GM12892 (cell line): ENCODE measurements around the gene GHR.
"Not testable (repeated sequence)": the region's sequence is repeated elsewhere in the genome, so short reads cannot be mapped to it uniquely, and the experiment has no call there.

Source experiments
- DNase-seq: peaks from one replicate; pipeline ENCODE4 v3.0.0; 2011; ENCODE audit not compliant: insufficient read length
- FAIRE-seq: peaks from 2 replicates; lab custom pipeline; 2011; peaks lifted over from hg19 to GRCh38; lab: Jason Lieb, UNC
- POLR2A ChIP-seq: IDR thresholded peaks from 2 replicates; pipeline ENCODE4 v1.6.1; 2011; ENCODE audit warnings: low read depth, low read length, control low read depth
- POLR2AphosphoS5 ChIP-seq: IDR thresholded peaks from 2 replicates; pipeline ENCODE4 v1.6.1; 2011; ENCODE audit warnings: low read depth, low read length, control low read depth
- TAF1 ChIP-seq: IDR thresholded peaks from 2 replicates; pipeline ENCODE4 v1.6.1; 2011; ENCODE audit warnings: low read depth, mild to moderate bottlenecking, control low read depth, low read length, borderline replicate concordance

Gene GHR

GRCh38 chr5:42557689-42558088 is 134.4 kb downstream of the GHR start:
- TF ChIP-seq POLR2AphosphoS5 = no peak
- no peak for TF ChIP-seq POLR2A
- DNase-seq (no peak), FAIRE-seq (no peak)

GRCh38 chr5:42561656-42562055 is 138.4 kb downstream of the GHR start:
- FAIRE-seq = no peak
- DNase-seq = no peak
- TF ChIP-seq TAF1 = no peak
- TF ChIP-seq POLR2AphosphoS5 = no peak
- no peak for TF ChIP-seq POLR2A

GRCh38 chr5:42564689-42565356 is 141.6 kb downstream of the GHR start:
- no peak for TF ChIP-seq TAF1
- no peak for TF ChIP-seq POLR2A
- no peak for TF ChIP-seq POLR2AphosphoS5
- FAIRE-seq (no peak), DNase-seq (no peak)

GRCh38 chr5:42566652-42567295 is 143.5 kb downstream of the GHR start:
- no peak for FAIRE-seq
- TF ChIP-seq POLR2A (no peak), TAF1 (no peak), POLR2AphosphoS5 (no peak)
- no peak for DNase-seq

- FAIRE-seq = no peak
- no peak for TF ChIP-seq POLR2A
- no peak for DNase-seq
These were observed 146.1 kb downstream of the GHR start for GRCh38 chr5:42569325-42569724.

GRCh38 chr5:42569953-42570548 is 146.8 kb downstream of the GHR start:
- TF ChIP-seq POLR2AphosphoS5 = no peak
- TF ChIP-seq POLR2A = no peak
- TF ChIP-seq TAF1 = no peak
- no peak for FAIRE-seq
- no peak for DNase-seq

- no peak for FAIRE-seq
- DNase-seq = no peak
- TF ChIP-seq POLR2A = no peak
- no peak for TF ChIP-seq POLR2AphosphoS5
- no peak for TF ChIP-seq TAF1
These were observed 148.0 kb downstream of the GHR start for GRCh38 chr5:42570966-42571960.

GRCh38 chr5:42572313-42572712 is 149.1 kb downstream of the GHR start:
- no peak for DNase-seq
- TF ChIP-seq POLR2A = no peak
- TF ChIP-seq TAF1 = no peak
- no peak for TF ChIP-seq POLR2AphosphoS5
- no peak for FAIRE-seq

- no peak for DNase-seq
- no peak for TF ChIP-seq POLR2AphosphoS5
- TF ChIP-seq TAF1 = no peak
- no peak for TF ChIP-seq POLR2A
These were observed 150.1 kb downstream of the GHR start for GRCh38 chr5:42573386-42573785.

GRCh38 chr5:42575914-42576313 is 152.7 kb downstream of the GHR start:
- DNase-seq, FAIRE-seq: not testable (repeated sequence)

More at GRCh38 chr5:42573386-42573785, 150.1 kb downstream of the GHR start:
- no peak for FAIRE-seq

- not testable (repeated sequence) for FAIRE-seq, DNase-seq
These were observed 155.7 kb downstream of the GHR start for GRCh38 chr5:42578901-42579300.

GRCh38 chr5:42579320-42579719 is 156.1 kb downstream of the GHR start:
- FAIRE-seq = no peak
- DNase-seq = no peak
- TF ChIP-seq TAF1 = no peak
